ENCODE measurements around the gene RRP12. TPM values are rescaled to one million over a fixed set of nuclear protein-coding genes. Genes with fewer than 3 reads are reported as not detected.

The RRP12 gene
- total RNA-seq, 1 donor from 2014 or later, result 35.3 TPM

DNA sequence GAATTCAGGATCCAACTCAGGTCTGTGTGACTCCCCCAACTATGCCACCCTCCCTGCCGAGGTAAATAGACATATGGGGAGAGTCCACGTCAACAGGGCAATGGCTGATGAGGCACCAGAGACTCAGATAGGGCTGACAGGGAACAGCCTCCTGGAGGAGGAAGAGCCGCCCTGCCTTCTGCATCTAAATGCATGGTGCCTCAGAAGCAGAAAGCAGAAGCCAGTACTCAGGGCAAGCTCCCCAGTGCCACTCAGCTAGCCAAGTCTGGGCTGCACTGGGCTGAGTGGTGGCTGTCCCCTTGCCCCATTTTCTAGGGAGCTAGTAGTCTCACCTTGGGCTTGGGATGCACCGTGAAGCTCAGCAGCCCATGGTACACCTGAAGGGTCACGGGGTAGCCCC is 11.0 kb downstream of the RRP12 start:
- H3K36me3 ChIP-seq (ENCODE audit: control insufficient read depth, insufficient read depth, low read length), result peaks cover 31% of the 10 kb centered on the region
- DNase-seq (ENCODE audit: low read depth) (no peak), FAIRE-seq (no peak)
- TF ChIP-seq, protein P1, sequence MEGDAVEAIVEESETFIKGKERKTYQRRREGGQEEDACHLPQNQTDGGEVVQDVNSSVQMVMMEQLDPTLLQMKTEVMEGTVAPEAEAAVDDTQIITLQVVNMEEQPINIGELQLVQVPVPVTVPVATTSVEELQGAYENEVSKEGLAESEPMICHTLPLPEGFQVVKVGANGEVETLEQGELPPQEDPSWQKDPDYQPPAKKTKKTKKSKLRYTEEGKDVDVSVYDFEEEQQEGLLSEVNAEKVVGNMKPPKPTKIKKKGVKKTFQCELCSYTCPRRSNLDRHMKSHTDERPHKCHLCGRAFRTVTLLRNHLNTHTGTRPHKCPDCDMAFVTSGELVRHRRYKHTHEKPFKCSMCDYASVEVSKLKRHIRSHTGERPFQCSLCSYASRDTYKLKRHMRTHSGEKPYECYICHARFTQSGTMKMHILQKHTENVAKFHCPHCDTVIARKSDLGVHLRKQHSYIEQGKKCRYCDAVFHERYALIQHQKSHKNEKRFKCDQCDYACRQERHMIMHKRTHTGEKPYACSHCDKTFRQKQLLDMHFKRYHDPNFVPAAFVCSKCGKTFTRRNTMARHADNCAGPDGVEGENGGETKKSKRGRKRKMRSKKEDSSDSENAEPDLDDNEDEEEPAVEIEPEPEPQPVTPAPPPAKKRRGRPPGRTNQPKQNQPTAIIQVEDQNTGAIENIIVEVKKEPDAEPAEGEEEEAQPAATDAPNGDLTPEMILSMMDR (IDR thresholded peaks at IDR 0.05; ENCODE audit: insufficient read depth, low read length, severe bottlenecking), result no peak
- no peak overlapping the region for H3K4me3 ChIP-seq (ENCODE audit: low read depth, low read length)
- H3K27me3 ChIP-seq (ENCODE audit: control insufficient read depth, insufficient read depth, low read length), result no peaks in the 10 kb centered on the region

DNA sequence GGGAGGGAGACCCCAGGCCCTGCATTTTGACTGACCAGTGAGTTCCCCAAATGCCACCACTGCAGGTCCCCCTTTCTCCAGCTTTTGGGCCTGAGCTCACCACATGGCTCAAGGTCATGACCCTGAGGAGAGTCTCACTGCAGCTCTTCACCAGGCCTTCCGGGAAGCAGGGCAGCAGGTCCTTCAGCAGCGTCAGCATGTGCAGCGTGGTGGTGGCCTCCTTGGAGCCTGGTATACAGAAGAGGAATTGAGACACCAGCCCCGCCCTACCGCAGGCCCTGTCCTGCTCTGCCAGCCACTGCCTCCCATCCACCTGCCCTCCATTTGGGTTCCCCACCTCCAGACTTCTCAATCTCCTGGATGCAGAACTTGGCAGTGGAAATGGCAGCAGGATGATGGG is 13.0 kb downstream of the RRP12 start:
- Histone ChIP-seq H3K4me3 (ENCODE audit: low read depth, low read length) (no peak overlapping the region), H3K36me3 (ENCODE audit: control insufficient read depth, insufficient read depth, low read length) (peaks cover 40% of the 10 kb centered on the region), H3K27me3 (ENCODE audit: control insufficient read depth, insufficient read depth, low read length) (no peaks in the 10 kb centered on the region)
- TF ChIP-seq, protein P1 (IDR thresholded peaks at IDR 0.05; ENCODE audit: insufficient read depth, low read length, severe bottlenecking), result no peak
- no peak for DNase-seq (ENCODE audit: low read depth)
- no peak for FAIRE-seq

DNA sequence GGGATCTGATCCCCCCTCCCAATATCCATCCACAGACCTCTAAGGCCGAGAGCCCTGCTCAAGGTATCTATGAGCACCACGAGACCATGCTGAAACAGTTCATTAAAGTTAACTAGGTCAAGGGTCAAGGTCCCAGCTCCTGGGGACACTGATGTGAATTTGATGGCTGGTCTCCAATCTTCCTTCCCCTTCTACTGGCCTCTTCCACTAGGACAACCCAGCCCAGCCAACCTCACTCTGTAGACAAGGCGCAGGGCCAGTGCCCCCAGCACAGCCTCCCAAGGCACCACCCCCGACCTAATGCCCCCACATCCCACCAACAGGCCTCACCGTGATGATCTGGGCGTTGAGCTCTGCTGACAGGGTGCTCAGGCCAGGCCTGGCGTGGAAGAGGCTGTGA is 15.6 kb downstream of the RRP12 start:
- DNase-seq (ENCODE audit: low read depth) (no peak), FAIRE-seq (no peak)
- H3K4me3 ChIP-seq (ENCODE audit: low read depth, low read length), result no peak overlapping the region
- TF ChIP-seq, protein P1 (IDR thresholded peaks at IDR 0.05; ENCODE audit: insufficient read depth, low read length, severe bottlenecking), result no peak
- peaks cover 37% of the 10 kb centered on the region for H3K36me3 ChIP-seq (ENCODE audit: control insufficient read depth, insufficient read depth, low read length)
- H3K27me3 ChIP-seq (ENCODE audit: control insufficient read depth, insufficient read depth, low read length), result no peaks in the 10 kb centered on the region

DNA sequence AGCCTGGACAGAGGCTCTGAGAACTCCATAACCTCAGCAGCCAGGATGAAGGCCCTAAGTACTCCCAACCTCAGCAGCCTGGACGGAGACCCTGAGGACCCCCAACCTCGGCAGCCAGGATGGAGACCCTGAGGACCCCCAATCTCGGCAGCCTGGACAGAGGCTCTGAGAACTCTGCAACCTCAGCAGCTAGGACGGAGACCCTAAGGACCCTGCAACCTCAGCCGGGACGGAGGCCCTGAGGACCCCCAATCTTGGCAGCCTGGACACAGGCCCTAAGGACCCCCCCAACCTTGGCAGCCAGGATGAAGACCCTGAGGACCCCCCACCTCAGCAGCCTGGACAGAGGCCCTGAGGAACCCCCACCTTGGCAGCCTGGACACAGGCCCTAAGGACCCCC is 16.5 kb downstream of the RRP12 start:
- no peak overlapping the region for H3K4me3 ChIP-seq (ENCODE audit: low read depth, low read length)
- FAIRE-seq, result no peak
- no peaks in the 10 kb centered on the region for H3K27me3 ChIP-seq (ENCODE audit: control insufficient read depth, insufficient read depth, low read length)
- H3K36me3 ChIP-seq (ENCODE audit: control insufficient read depth, insufficient read depth, low read length), result peaks cover 31% of the 10 kb centered on the region
- TF ChIP-seq, protein P1 (IDR thresholded peaks at IDR 0.05; ENCODE audit: insufficient read depth, low read length, severe bottlenecking), result no peak
- DNase-seq (ENCODE audit: low read depth), result no peak

DNA sequence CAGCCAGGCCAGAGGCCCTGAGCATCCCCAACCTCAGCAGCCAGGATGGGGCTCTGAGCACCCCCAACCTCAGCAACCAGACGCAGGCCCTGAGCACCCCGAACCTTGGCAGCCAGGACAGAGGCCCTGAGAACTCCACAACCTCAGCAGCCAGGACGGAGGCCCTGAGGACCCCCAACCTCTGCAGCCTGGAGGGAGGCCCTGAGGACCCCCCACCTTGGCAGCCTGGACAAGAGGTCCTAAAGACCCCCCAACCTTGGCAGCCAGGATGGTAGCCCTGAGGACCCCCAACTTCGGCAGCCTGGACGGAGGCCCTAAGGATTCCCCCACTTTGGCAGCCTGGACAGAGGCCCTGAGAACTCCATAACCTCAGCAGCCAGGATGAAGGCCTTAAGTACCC is 17.0 kb downstream of the RRP12 start:
- FAIRE-seq, result no peak
- TF ChIP-seq, protein P1 (IDR thresholded peaks at IDR 0.05; ENCODE audit: insufficient read depth, low read length, severe bottlenecking), result no peak
- Histone ChIP-seq H3K36me3 (ENCODE audit: control insufficient read depth, insufficient read depth, low read length) (peaks cover 32% of the 10 kb centered on the region), H3K4me3 (ENCODE audit: low read depth, low read length) (no peak overlapping the region), H3K27me3 (ENCODE audit: control insufficient read depth, insufficient read depth, low read length) (no peaks in the 10 kb centered on the region)
- no peak for DNase-seq (ENCODE audit: low read depth)

DNA sequence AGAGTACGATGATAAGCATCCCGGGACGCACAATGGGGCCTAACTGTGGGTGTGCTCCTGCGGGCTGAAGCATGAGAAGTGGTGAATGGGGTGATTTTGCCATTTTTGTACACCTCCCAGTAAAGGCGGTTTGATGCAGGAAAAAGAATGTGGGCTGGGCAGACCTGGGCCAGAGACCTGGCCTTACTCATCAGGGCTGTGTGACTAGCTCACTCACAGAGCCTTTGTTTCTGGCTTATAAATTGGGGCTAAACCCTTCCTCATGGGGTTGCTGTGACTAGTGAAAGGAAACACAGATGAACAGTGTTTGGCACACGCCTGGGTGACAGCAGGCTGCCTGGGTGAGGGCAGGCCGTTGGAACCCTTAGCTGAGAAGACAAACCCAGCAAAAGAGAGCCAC is 18.0 kb downstream of the RRP12 start:
- Histone ChIP-seq H3K36me3 (ENCODE audit: control insufficient read depth, insufficient read depth, low read length) (peaks cover 31% of the 10 kb centered on the region), H3K4me3 (ENCODE audit: low read depth, low read length) (no peak overlapping the region), H3K27me3 (ENCODE audit: control insufficient read depth, insufficient read depth, low read length) (no peaks in the 10 kb centered on the region)
- TF ChIP-seq, protein P1 (IDR thresholded peaks at IDR 0.05; ENCODE audit: insufficient read depth, low read length, severe bottlenecking), result no peak
- no peak for DNase-seq (ENCODE audit: low read depth)
- FAIRE-seq, result no peak
